Right atrium auricular region (tissue), 2 donors: Measurements from ENCODE around the gene NFIX. TPM values are rescaled to one million over a fixed set of nuclear protein-coding genes. Genes with fewer than 3 reads are reported as not detected.
"Not testable (repeated sequence)": the region's sequence is repeated elsewhere in the genome, so short reads cannot be mapped to it uniquely, and the experiment has no call there.

Source experiments
- DNase-seq: peaks from one replicate; pipeline ENCODE4 v3.0.0-alpha.2; 2019; ENCODE audit warnings: low spot score
- H3K27ac ChIP-seq, 2 donors: fragments of 200-600 bp; sonication (generic); 1 replicate in 1 of 2; 2 replicates in 1 of 2; pipeline ENCODE4 v1.5.1; 2016 to 2019
- H3K27me3 ChIP-seq, 2 donors: fragments of 200-600 bp; sonication (generic); one replicate each; pipeline versions ENCODE4 v1.5.1 to v1.6.0; 2017 to 2019
- H3K36me3 ChIP-seq: fragments of 200-600 bp; sonication (generic); one replicate; pipeline ENCODE4 v1.5.1; 2016
- H3K4me1 ChIP-seq, 2 donors: fragments of 200-600 bp; sonication (generic); one replicate each; pipeline versions ENCODE4 v1.5.1 to v1.6.0; 2017 to 2019
- H3K4me3 ChIP-seq, 2 donors: fragments of 200-600 bp; sonication (generic); 1 replicate in 1 of 2; 2 replicates in 1 of 2; pipeline ENCODE4 v1.5.1; 2017 to 2019; ENCODE audit warnings: mild to moderate bottlenecking in 1 of 2, moderate library complexity in 1 of 2
- H3K9me3 ChIP-seq, 2 donors: fragments of 200-600 bp; sonication (generic); one replicate each; pipeline ENCODE4 v1.5.1; 2019
- CTCF ChIP-seq, 2 donors: fragments of 200-600 bp; sonication (generic); IDR thresholded peaks; one replicate each; pipeline ENCODE4 v1.5.1; 2019; ENCODE audit warnings: antibody characterized with exemption in 2 of 2
- total RNA-seq, 2 donors: library from RNA; depleted of rRNA; stranded (reverse); fragments of >200 nt; gene quantifications; one replicate each; pipeline ENCODE4 v1.1.0, GENCODE V29; 2016

The NFIX gene
- total RNA-seq, 2 donors from 2014 or later: 56.5 to 69.8 TPM

GRCh38 chr19:12956446-12957388, 38.6 kb upstream of the NFIX start, which contains the start of gene GADD45GIP1:
TSS of gene GADD45GIP1 (minus strand) at chr19:12957223. CDS start at chr19:12957212, 11 bp downstream.
- H3K27me3 ChIP-seq: no peaks in the 10 kb centered on the region
- DNase-seq: no peak
- peaks cover 0 to 43% of the 10 kb centered on the region in 2 donors for H3K4me1 ChIP-seq
- H3K36me3 ChIP-seq: peaks cover 32% of the 10 kb centered on the region
- H3K9me3 ChIP-seq: no peaks in the 10 kb centered on the region
- H3K4me3 ChIP-seq: peak within 1 kb of the TSS; percentile 78 to 90
- no peak for TF ChIP-seq CTCF (IDR thresholded peaks at IDR 0.05)
- peak within 1 kb of the TSS; percentile 87 to 93 for H3K27ac ChIP-seq

GRCh38 chr19:12957389-12957952, 37.8 kb upstream of the NFIX start:
- Histone ChIP-seq H3K4me3 (peak overlapping the region; percentile 78 to 90), H3K36me3 (peaks cover 25% of the 10 kb centered on the region), H3K4me1 (peaks cover 0 to 40% of the 10 kb centered on the region in 2 donors), H3K27ac (peak overlapping the region; percentile 87 to 93)
- not testable (repeated sequence) for DNase-seq, H3K27me3 ChIP-seq, H3K9me3 ChIP-seq

GRCh38 chr19:12959481-12959880, 35.8 kb upstream of the NFIX start:
- Histone ChIP-seq H3K36me3 (peaks cover 5% of the 10 kb centered on the region), H3K27me3 (no peaks in the 10 kb centered on the region), H3K4me3 (no peak overlapping the region), H3K27ac (no peak overlapping the region), H3K4me1 (peaks cover 0 to 20% of the 10 kb centered on the region in 2 donors), H3K9me3 (no peaks in the 10 kb centered on the region)
- TF ChIP-seq CTCF (IDR thresholded peaks at IDR 0.05): no peak
- no peak for DNase-seq

- peaks cover 0 to 10% of the 10 kb centered on the region in 2 donors for H3K4me1 ChIP-seq
- no peaks in the 10 kb centered on the region for H3K9me3 ChIP-seq
- no peaks in the 10 kb centered on the region for H3K36me3 ChIP-seq
- peak; percentile 78 to 95 for TF ChIP-seq CTCF (IDR thresholded peaks at IDR 0.05)
- peak overlapping the region; percentile 40 to 60 for H3K4me3 ChIP-seq
- H3K27me3 ChIP-seq: no peaks in the 10 kb centered on the region
- DNase-seq: peak; percentile 77
- peak overlapping the region; percentile 32 to 71 for H3K27ac ChIP-seq
Observed at GRCh38 chr19:12965017-12965811, 30.1 kb upstream of the NFIX start.

GRCh38 chr19:12965812-12966135, 29.5 kb upstream of the NFIX start:
- Histone ChIP-seq H3K27ac (peak overlapping the region; percentile 32 to 71), H3K4me3 (peak overlapping the region in 1 of 2 donors; percentile 60), H3K27me3 (no peaks in the 10 kb centered on the region), H3K36me3 (no peaks in the 10 kb centered on the region), H3K9me3 (no peaks in the 10 kb centered on the region), H3K4me1 (peaks cover 0 to 10% of the 10 kb centered on the region in 2 donors)
- DNase-seq: no peak
- TF ChIP-seq CTCF (IDR thresholded peaks at IDR 0.05): no peak
